Smooth muscle cell (in vitro differentiated cells): ENCODE data around the gene S100A7. TPM values are rescaled to one million over a fixed set of nuclear protein-coding genes. Genes with fewer than 3 reads are reported as not detected.

Experiments
- DNase-seq: peaks from one replicate; lab custom pipeline; 2025; ENCODE audit not compliant: unreplicated experiment; lab: John Stamatoyannopoulos, UW
- H2AFZ ChIP-seq: fragments of 200-600 bp; sonication (generic); 2 replicates; pipeline ENCODE4 v1.6.0; 2016; ENCODE audit warnings: antibody characterized with exemption, low read depth, mild to moderate bottlenecking
- H3F3A ChIP-seq: fragments of 200-600 bp; sonication (generic); 2 replicates; pipeline ENCODE4 v1.6.0; 2017; ENCODE audit warnings: antibody characterized with exemption, low read depth
- H3K27ac ChIP-seq: fragments of 200-600 bp; sonication (generic); 2 replicates; pipeline ENCODE4 v1.5.1; 2016; ENCODE audit warnings: low read depth, mild to moderate bottlenecking
- H3K27me3 ChIP-seq: fragments of 200-600 bp; sonication (generic); 2 replicates; pipeline ENCODE4 v1.6.1; 2016; ENCODE audit warnings: low read depth, mild to moderate bottlenecking
- H3K36me3 ChIP-seq: fragments of 200-600 bp; sonication (generic); 2 replicates; pipeline ENCODE4 v1.5.1; 2016; ENCODE audit warnings: low read depth
- H3K4me1 ChIP-seq: fragments of 200-600 bp; sonication (generic); 2 replicates; pipeline ENCODE4 v1.5.1; 2016; ENCODE audit warnings: low read depth
- H3K4me2 ChIP-seq: fragments of 200-600 bp; sonication (generic); 2 replicates; pipeline ENCODE4 v1.6.0; 2016; ENCODE audit warnings: mild to moderate bottlenecking
- H3K4me3 ChIP-seq: fragments of 200-600 bp; sonication (generic); 2 replicates; pipeline ENCODE4 v1.5.1; 2016; ENCODE audit warnings: mild to moderate bottlenecking
- H3K79me2 ChIP-seq: fragments of 200-600 bp; sonication (generic); 2 replicates; pipeline ENCODE4 v1.6.0; 2016; ENCODE audit warnings: low read depth, mild to moderate bottlenecking
- H3K9ac ChIP-seq: fragments of 200-600 bp; sonication (generic); 2 replicates; pipeline ENCODE4 v1.6.0; 2016; ENCODE audit warnings: low read depth
- H3K9me3 ChIP-seq: fragments of 200-600 bp; sonication (generic); replicated peaks from 2 replicates; pipeline ENCODE4 v1.5.1; 2016; ENCODE audit warnings: low read depth
- H4K20me1 ChIP-seq: fragments of 200-600 bp; sonication (generic); 2 replicates; pipeline ENCODE4 v1.6.0; 2016; ENCODE audit warnings: low read depth
- CTCF ChIP-seq: fragments of 200-600 bp; sonication (generic); IDR thresholded peaks from 2 replicates; pipeline ENCODE4 v1.5.1; 2017; ENCODE audit warnings: borderline replicate concordance, mild to moderate bottlenecking, antibody characterized with exemption; ENCODE audit not compliant: insufficient read depth, poor library complexity, severe bottlenecking
- WGBS: methylation state at CpG from one replicate; pipeline ENCODE4 v1.1.7; 2016; ENCODE audit warnings: low lambda C conversion rate; 5-methylcytosine and 5-hydroxymethylcytosine counted together
- polyA plus RNA-seq: library from polyadenylated mRNA; unstranded; fragments of >200 nt; fragmentation: Nextera tagmentation; extraction: Ambion mirVana; gene quantifications from 2 replicates; pipeline ENCODE4 v1.2.1, GENCODE V29; 2016
- total RNA-seq: library from RNA; depleted of rRNA; stranded (reverse); fragments of >200 nt; gene quantifications from 2 replicates; pipeline ENCODE4 v1.2.3, GENCODE V29; 2014

S100A7 gene
- total and polyA plus RNA-seq, 2 experiments from 2014 or later: not detected

- Histone ChIP-seq H3K27ac (no peak overlapping the region), H3K27me3 (no peaks in the 10 kb centered on the region), H3K9me3 (no peaks in the 10 kb centered on the region), H3K4me3 (no peak overlapping the region), H2AFZ (no peak overlapping the region), H3K79me2 (no peaks in the 10 kb centered on the region), H3K4me2 (no peak overlapping the region), H4K20me1 (no peaks in the 10 kb centered on the region), H3K4me1 (no peaks in the 10 kb centered on the region), H3F3A (no peaks in the 10 kb centered on the region), H3K9ac (no peak overlapping the region), H3K36me3 (no peaks in the 10 kb centered on the region)
- DNase-seq: no peak
- WGBS: 56% methylated on average over 4 of the region's 4 CpGs
- TF ChIP-seq CTCF: no peak
Observed at GRCh38 chr1:153431928-153432327, 28.5 kb downstream of the S100A7 start.

- no peak overlapping the region for H3K4me3 ChIP-seq
- no peak for DNase-seq
- WGBS: 76% methylated on average over 3 of the region's 3 CpGs
- H3K36me3 ChIP-seq: no peaks in the 10 kb centered on the region
- TF ChIP-seq CTCF: no peak
- H3K4me1 ChIP-seq: no peaks in the 10 kb centered on the region
- no peak overlapping the region for H3K27ac ChIP-seq
- H3K9ac ChIP-seq: no peak overlapping the region
- H3K9me3 ChIP-seq: no peaks in the 10 kb centered on the region
- H4K20me1 ChIP-seq: no peaks in the 10 kb centered on the region
- no peaks in the 10 kb centered on the region for H3K27me3 ChIP-seq
- no peaks in the 10 kb centered on the region for H3F3A ChIP-seq
- no peaks in the 10 kb centered on the region for H3K79me2 ChIP-seq
- no peak overlapping the region for H3K4me2 ChIP-seq
- no peak overlapping the region for H2AFZ ChIP-seq
Observed at GRCh38 chr1:153431427-153431826, 29.0 kb downstream of the S100A7 start.

- Histone ChIP-seq H3K4me1 (no peaks in the 10 kb centered on the region), H3K4me3 (no peak overlapping the region), H3K4me2 (no peak overlapping the region), H3K9me3 (no peaks in the 10 kb centered on the region), H3K79me2 (no peaks in the 10 kb centered on the region), H3K27ac (no peak overlapping the region), H3F3A (no peaks in the 10 kb centered on the region), H4K20me1 (no peaks in the 10 kb centered on the region), H3K9ac (no peak overlapping the region), H3K27me3 (no peaks in the 10 kb centered on the region), H2AFZ (no peak overlapping the region), H3K36me3 (no peaks in the 10 kb centered on the region)
- no peak for DNase-seq
- no peak for TF ChIP-seq CTCF
- WGBS: 78% methylated on average over 17 of the region's 17 CpGs
Observed at GRCh38 chr1:153431002-153431401, 29.4 kb downstream of the S100A7 start.

GRCh38 chr1:153430561-153430960 lies 29.9 kb downstream of the S100A7 start:
- H3K4me3 ChIP-seq: no peak overlapping the region
- no peak overlapping the region for H2AFZ ChIP-seq
- 69% methylated on average over 3 of the region's 3 CpGs for WGBS
- DNase-seq: no peak
- no peaks in the 10 kb centered on the region for H4K20me1 ChIP-seq
- no peaks in the 10 kb centered on the region for H3K9me3 ChIP-seq
- no peaks in the 10 kb centered on the region for H3K4me1 ChIP-seq
- no peak overlapping the region for H3K4me2 ChIP-seq
- TF ChIP-seq CTCF: no peak
- no peak overlapping the region for H3K27ac ChIP-seq
- no peaks in the 10 kb centered on the region for H3K79me2 ChIP-seq
- no peak overlapping the region for H3K9ac ChIP-seq
- H3K36me3 ChIP-seq: no peaks in the 10 kb centered on the region
- no peaks in the 10 kb centered on the region for H3F3A ChIP-seq
- no peaks in the 10 kb centered on the region for H3K27me3 ChIP-seq
